ENCODE data around the gene GLIS2. TPM values are rescaled to one million over a fixed set of nuclear protein-coding genes. Genes with fewer than 3 reads are reported as not detected.

GLIS2 gene
- total RNA-seq, 1 experiment from 2014 or later, result 22.1 TPM

- Mint-ChIP-seq H3K4me1 (ENCODE audit: low read depth, unreplicated experiment) (no peaks in the 10 kb centered on the region), H3K9me3 (ENCODE audit: low read depth, unreplicated experiment) (no peaks in the 10 kb centered on the region), H3K27me3 (ENCODE audit: unreplicated experiment) (no peaks in the 10 kb centered on the region), H3K4me3 (ENCODE audit: low read depth, unreplicated experiment) (no peak overlapping the region), H3K27ac (ENCODE audit: unreplicated experiment) (peak overlapping the region; percentile 30), H3K36me3 (ENCODE audit: insufficient read depth, unreplicated experiment) (peaks cover 68% of the 10 kb centered on the region)
- CTCF ChIA-PET, result no interaction called here
- no peak for DNase-seq
- TF ChIP-seq, protein P1, sequence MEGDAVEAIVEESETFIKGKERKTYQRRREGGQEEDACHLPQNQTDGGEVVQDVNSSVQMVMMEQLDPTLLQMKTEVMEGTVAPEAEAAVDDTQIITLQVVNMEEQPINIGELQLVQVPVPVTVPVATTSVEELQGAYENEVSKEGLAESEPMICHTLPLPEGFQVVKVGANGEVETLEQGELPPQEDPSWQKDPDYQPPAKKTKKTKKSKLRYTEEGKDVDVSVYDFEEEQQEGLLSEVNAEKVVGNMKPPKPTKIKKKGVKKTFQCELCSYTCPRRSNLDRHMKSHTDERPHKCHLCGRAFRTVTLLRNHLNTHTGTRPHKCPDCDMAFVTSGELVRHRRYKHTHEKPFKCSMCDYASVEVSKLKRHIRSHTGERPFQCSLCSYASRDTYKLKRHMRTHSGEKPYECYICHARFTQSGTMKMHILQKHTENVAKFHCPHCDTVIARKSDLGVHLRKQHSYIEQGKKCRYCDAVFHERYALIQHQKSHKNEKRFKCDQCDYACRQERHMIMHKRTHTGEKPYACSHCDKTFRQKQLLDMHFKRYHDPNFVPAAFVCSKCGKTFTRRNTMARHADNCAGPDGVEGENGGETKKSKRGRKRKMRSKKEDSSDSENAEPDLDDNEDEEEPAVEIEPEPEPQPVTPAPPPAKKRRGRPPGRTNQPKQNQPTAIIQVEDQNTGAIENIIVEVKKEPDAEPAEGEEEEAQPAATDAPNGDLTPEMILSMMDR (IDR thresholded peaks at IDR 0.05; ENCODE audit: unreplicated experiment), result no peak
- BruUV-seq (replicated peaks), result no TSS peak
- intact Hi-C loops (cut with micrococcal nuclease; ENCODE audit: unreplicated experiment), result no loop called here
Observed at GRCh38 chr16:4337540-4338088, 21.7 kb downstream of the GLIS2 start.

DNA sequence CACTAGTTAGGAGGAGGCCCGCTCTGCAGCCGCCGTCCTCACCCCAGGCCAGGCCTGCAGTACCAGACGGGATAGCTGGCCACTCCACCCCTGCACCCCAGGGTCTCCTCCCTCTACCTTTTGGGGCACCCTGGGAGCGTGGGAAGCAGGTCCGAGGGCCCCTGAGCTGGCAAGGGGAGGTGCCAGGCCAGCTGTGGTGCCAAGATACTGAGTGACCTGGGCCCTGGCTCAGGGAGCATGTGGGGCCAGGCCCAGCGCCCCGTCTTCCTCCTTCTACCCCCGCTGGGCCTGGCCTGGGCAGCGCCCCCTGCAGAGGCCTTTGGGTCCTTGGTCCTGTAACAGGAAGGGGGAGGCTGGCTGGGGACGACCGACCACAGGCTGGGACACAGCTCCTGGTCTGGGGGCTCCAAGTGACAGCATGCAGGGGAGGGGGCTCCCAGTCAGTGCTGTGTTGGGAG, 22.3 kb downstream of the GLIS2 start:
- intact Hi-C loops (cut with micrococcal nuclease; ENCODE audit: unreplicated experiment), result no loop called here
- CTCF ChIA-PET, result interaction anchor here (0.6 kb wide), 1 partner anchor 189 kb away, joined by 4 read pairs; no protein-coding TSS in a partner anchor
- Mint-ChIP-seq H3K4me3 (ENCODE audit: low read depth, unreplicated experiment) (no peak overlapping the region), H3K36me3 (ENCODE audit: insufficient read depth, unreplicated experiment) (peaks cover 72% of the 10 kb centered on the region), H3K4me1 (ENCODE audit: low read depth, unreplicated experiment) (no peaks in the 10 kb centered on the region), H3K27ac (ENCODE audit: unreplicated experiment) (peak overlapping the region; percentile 30), H3K9me3 (ENCODE audit: low read depth, unreplicated experiment) (no peaks in the 10 kb centered on the region), H3K27me3 (ENCODE audit: unreplicated experiment) (no peaks in the 10 kb centered on the region)
- DNase-seq, result no peak
- BruUV-seq (replicated peaks), result no TSS peak
- TF ChIP-seq, protein P1 (IDR thresholded peaks at IDR 0.05; ENCODE audit: unreplicated experiment), result no peak

GRCh38 chr16:4338712-4339299, 22.9 kb downstream of the GLIS2 start:
- H3K4me1 Mint-ChIP-seq (ENCODE audit: low read depth, unreplicated experiment), result no peaks in the 10 kb centered on the region
- no peaks in the 10 kb centered on the region for H3K9me3 Mint-ChIP-seq (ENCODE audit: low read depth, unreplicated experiment)
- peak overlapping the region; percentile 30 for H3K27ac Mint-ChIP-seq (ENCODE audit: unreplicated experiment)
- H3K27me3 Mint-ChIP-seq (ENCODE audit: unreplicated experiment), result no peaks in the 10 kb centered on the region
- TF ChIP-seq, protein P1 (IDR thresholded peaks at IDR 0.05; ENCODE audit: unreplicated experiment), result no peak
- no peak for DNase-seq
- CTCF ChIA-PET, result interaction anchor here (0.6 kb wide), 2 partner anchors 190 to 261 kb away, joined by 3 to 4 read pairs; no protein-coding TSS in a partner anchor
- H3K4me3 Mint-ChIP-seq (ENCODE audit: low read depth, unreplicated experiment), result no peak overlapping the region
- intact Hi-C loops (cut with micrococcal nuclease; ENCODE audit: unreplicated experiment), result no loop called here
- BruUV-seq (replicated peaks), result TSS peak; percentile 19
- H3K36me3 Mint-ChIP-seq (ENCODE audit: insufficient read depth, unreplicated experiment), result peaks cover 77% of the 10 kb centered on the region

- intact Hi-C loops (cut with micrococcal nuclease; ENCODE audit: unreplicated experiment), result no loop called here
- Mint-ChIP-seq H3K27me3 (ENCODE audit: unreplicated experiment) (no peaks in the 10 kb centered on the region), H3K36me3 (ENCODE audit: insufficient read depth, unreplicated experiment) (peaks cover 77% of the 10 kb centered on the region), H3K9me3 (ENCODE audit: low read depth, unreplicated experiment) (no peaks in the 10 kb centered on the region), H3K4me1 (ENCODE audit: low read depth, unreplicated experiment) (no peaks in the 10 kb centered on the region), H3K27ac (ENCODE audit: unreplicated experiment) (no peak overlapping the region), H3K4me3 (ENCODE audit: low read depth, unreplicated experiment) (no peak overlapping the region)
- BruUV-seq (replicated peaks), result no TSS peak
- CTCF ChIA-PET, result interaction anchor here (0.6 kb wide), 1 partner anchor 260 kb away, joined by 3 read pairs; no protein-coding TSS in a partner anchor
- TF ChIP-seq, protein P1 (IDR thresholded peaks at IDR 0.05; ENCODE audit: unreplicated experiment), result no peak
- DNase-seq, result no peak
Observed at GRCh38 chr16:4339455-4339854, 23.6 kb downstream of the GLIS2 start.
